ENCODE measurements around the gene CHERP.

CHERP gene

GRCh38 chr19:16584248-16585093 is 42.2 kb upstream of the CHERP start:
- H3K4me3 ChIP-seq (ENCODE audit: low read depth, low read length), result peak overlapping the region; percentile 10
- in situ Hi-C loops (cut with HindIII; ENCODE audit: low sequenced_read_pairs), result no loop called here
- no peak for TF ChIP-seq CTCF (IDR thresholded peaks at IDR 0.05; ENCODE audit: low read depth, low read length, missing control alignments)
- DNase-seq (ENCODE audit: low read depth), result no peak

- DNase-seq (ENCODE audit: low read depth), result no peak
- TF ChIP-seq CTCF (IDR thresholded peaks at IDR 0.05; ENCODE audit: low read depth, low read length, missing control alignments), result no peak
- no peak overlapping the region for H3K4me3 ChIP-seq (ENCODE audit: low read depth, low read length)
- in situ Hi-C loops (cut with HindIII; ENCODE audit: low sequenced_read_pairs), result no loop called here
These were observed 40.4 kb upstream of the CHERP start for GRCh38 chr19:16582486-16583261.

GRCh38 chr19:16581971-16582343 is 39.7 kb upstream of the CHERP start:
- DNase-seq (ENCODE audit: low read depth), result no peak
- TF ChIP-seq CTCF (IDR thresholded peaks at IDR 0.05; ENCODE audit: low read depth, low read length, missing control alignments), result no peak
- H3K4me3 ChIP-seq (ENCODE audit: low read depth, low read length), result no peak overlapping the region
- in situ Hi-C loops (cut with HindIII; ENCODE audit: low sequenced_read_pairs), result no loop called here

- H3K4me3 ChIP-seq (ENCODE audit: low read depth, low read length), result no peak overlapping the region
- DNase-seq (ENCODE audit: low read depth), result no peak
- no peak for TF ChIP-seq CTCF (IDR thresholded peaks at IDR 0.05; ENCODE audit: low read depth, low read length, missing control alignments)
- in situ Hi-C loops (cut with HindIII; ENCODE audit: low sequenced_read_pairs), result no loop called here
These were observed 39.1 kb upstream of the CHERP start for GRCh38 chr19:16581145-16581970.

GRCh38 chr19:16579381-16579780 is 37.1 kb upstream of the CHERP start:
- H3K4me3 ChIP-seq (ENCODE audit: low read depth, low read length), result no peak overlapping the region
- TF ChIP-seq CTCF (IDR thresholded peaks at IDR 0.05; ENCODE audit: low read depth, low read length, missing control alignments), result no peak

GRCh38 chr19:16577531-16577985 is 35.3 kb upstream of the CHERP start:
- in situ Hi-C loops (cut with HindIII; ENCODE audit: low sequenced_read_pairs), result no loop called here
- no peak for DNase-seq (ENCODE audit: low read depth)
- TF ChIP-seq CTCF (IDR thresholded peaks at IDR 0.05; ENCODE audit: low read depth, low read length, missing control alignments), result no peak
- H3K4me3 ChIP-seq (ENCODE audit: low read depth, low read length), result no peak overlapping the region

More at GRCh38 chr19:16579381-16579780, 37.1 kb upstream of the CHERP start:
- no peak for DNase-seq (ENCODE audit: low read depth)
- in situ Hi-C loops (cut with HindIII; ENCODE audit: low sequenced_read_pairs), result no loop called here
